ENCODE results near the gene KCMF1.

- TF ChIP-seq RXRA (IDR thresholded peaks at IDR 0.05) (no peak), ATF3 (IDR thresholded peaks at IDR 0.05) (no peak), MAX (IDR thresholded peaks at IDR 0.05) (no peak), RAD21 (IDR thresholded peaks at IDR 0.05) (no peak), ZBTB33 (IDR thresholded peaks at IDR 0.05) (no peak), SP1 (IDR thresholded peaks at IDR 0.05) (no peak), YY1 (IDR thresholded peaks at IDR 0.05) (no peak), TAF1 (conservative IDR thresholded peaks at IDR 0.05) (no peak), FOXA1 (IDR thresholded peaks at IDR 0.05) (no peak)
- TF ChIP-seq, protein P1, sequence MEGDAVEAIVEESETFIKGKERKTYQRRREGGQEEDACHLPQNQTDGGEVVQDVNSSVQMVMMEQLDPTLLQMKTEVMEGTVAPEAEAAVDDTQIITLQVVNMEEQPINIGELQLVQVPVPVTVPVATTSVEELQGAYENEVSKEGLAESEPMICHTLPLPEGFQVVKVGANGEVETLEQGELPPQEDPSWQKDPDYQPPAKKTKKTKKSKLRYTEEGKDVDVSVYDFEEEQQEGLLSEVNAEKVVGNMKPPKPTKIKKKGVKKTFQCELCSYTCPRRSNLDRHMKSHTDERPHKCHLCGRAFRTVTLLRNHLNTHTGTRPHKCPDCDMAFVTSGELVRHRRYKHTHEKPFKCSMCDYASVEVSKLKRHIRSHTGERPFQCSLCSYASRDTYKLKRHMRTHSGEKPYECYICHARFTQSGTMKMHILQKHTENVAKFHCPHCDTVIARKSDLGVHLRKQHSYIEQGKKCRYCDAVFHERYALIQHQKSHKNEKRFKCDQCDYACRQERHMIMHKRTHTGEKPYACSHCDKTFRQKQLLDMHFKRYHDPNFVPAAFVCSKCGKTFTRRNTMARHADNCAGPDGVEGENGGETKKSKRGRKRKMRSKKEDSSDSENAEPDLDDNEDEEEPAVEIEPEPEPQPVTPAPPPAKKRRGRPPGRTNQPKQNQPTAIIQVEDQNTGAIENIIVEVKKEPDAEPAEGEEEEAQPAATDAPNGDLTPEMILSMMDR (IDR thresholded peaks at IDR 0.05; ENCODE audit: low read depth, low read length, missing input control), result no peak
- TF ChIP-seq, protein P2, sequence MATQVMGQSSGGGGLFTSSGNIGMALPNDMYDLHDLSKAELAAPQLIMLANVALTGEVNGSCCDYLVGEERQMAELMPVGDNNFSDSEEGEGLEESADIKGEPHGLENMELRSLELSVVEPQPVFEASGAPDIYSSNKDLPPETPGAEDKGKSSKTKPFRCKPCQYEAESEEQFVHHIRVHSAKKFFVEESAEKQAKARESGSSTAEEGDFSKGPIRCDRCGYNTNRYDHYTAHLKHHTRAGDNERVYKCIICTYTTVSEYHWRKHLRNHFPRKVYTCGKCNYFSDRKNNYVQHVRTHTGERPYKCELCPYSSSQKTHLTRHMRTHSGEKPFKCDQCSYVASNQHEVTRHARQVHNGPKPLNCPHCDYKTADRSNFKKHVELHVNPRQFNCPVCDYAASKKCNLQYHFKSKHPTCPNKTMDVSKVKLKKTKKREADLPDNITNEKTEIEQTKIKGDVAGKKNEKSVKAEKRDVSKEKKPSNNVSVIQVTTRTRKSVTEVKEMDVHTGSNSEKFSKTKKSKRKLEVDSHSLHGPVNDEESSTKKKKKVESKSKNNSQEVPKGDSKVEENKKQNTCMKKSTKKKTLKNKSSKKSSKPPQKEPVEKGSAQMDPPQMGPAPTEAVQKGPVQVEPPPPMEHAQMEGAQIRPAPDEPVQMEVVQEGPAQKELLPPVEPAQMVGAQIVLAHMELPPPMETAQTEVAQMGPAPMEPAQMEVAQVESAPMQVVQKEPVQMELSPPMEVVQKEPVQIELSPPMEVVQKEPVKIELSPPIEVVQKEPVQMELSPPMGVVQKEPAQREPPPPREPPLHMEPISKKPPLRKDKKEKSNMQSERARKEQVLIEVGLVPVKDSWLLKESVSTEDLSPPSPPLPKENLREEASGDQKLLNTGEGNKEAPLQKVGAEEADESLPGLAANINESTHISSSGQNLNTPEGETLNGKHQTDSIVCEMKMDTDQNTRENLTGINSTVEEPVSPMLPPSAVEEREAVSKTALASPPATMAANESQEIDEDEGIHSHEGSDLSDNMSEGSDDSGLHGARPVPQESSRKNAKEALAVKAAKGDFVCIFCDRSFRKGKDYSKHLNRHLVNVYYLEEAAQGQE (IDR thresholded peaks at IDR 0.05), result no peak
Observed at GRCh38 chr2:84927275-84927627, 43.7 kb upstream of the KCMF1 start.
